Neuronal stem cell (in vitro differentiated cells): ENCODE data around the gene GSG1.

Experiments
- DNase-seq: peaks from one replicate; pipeline ENCODE4 v3.0.0-alpha.2; 2013; ENCODE audit warnings: low spot score
- H2AFZ ChIP-seq: one replicate; pipeline ENCODE4 v1.6.1; 2013; ENCODE audit warnings: mild to moderate bottlenecking, low read length, inconsistent platforms
- H2AK5ac ChIP-seq: 2 replicates; pipeline ENCODE4 v1.6.1; 2013; ENCODE audit warnings: low read depth, mild to moderate bottlenecking, inconsistent platforms, low read length, moderate library complexity, mixed read lengths
- H2BK120ac ChIP-seq: 2 replicates; pipeline ENCODE4 v1.6.1; 2013; ENCODE audit warnings: low read depth, mild to moderate bottlenecking, inconsistent platforms, low read length, moderate library complexity, mixed read lengths
- H2BK12ac ChIP-seq: one replicate; pipeline ENCODE4 v1.6.1; 2013; ENCODE audit warnings: low read length, inconsistent platforms
- H2BK15ac ChIP-seq: 2 replicates; pipeline ENCODE4 v1.6.1; 2013; ENCODE audit warnings: mild to moderate bottlenecking, low read length, inconsistent platforms, mixed read lengths
- H2BK5ac ChIP-seq: one replicate; pipeline ENCODE4 v1.6.1; 2013; ENCODE audit warnings: inconsistent platforms, mild to moderate bottlenecking, low read length, moderate library complexity
- H3K14ac ChIP-seq: one replicate; pipeline ENCODE4 v1.6.1; 2013; ENCODE audit warnings: low read length, inconsistent platforms
- H3K18ac ChIP-seq: 2 replicates; pipeline ENCODE4 v1.6.1; 2013; ENCODE audit warnings: low read length, inconsistent platforms
- H3K23ac ChIP-seq: 2 replicates; pipeline ENCODE4 v1.6.1; 2013; ENCODE audit warnings: low read depth, mild to moderate bottlenecking, mixed read lengths, low read length, inconsistent platforms; ENCODE audit not compliant: poor library complexity
- H3K27ac ChIP-seq: replicated peaks from 3 replicates; pipeline ENCODE4 v1.5.1; 2013; ENCODE audit warnings: low read length, inconsistent platforms
- H3K27me3 ChIP-seq, 3 experiments: 2 replicates each; pipeline ENCODE4 v1.6.1; 2013; ENCODE audit warnings: low read length in 3 of 3, mild to moderate bottlenecking in 2 of 3, inconsistent platforms in 1 of 3, low read depth in 1 of 3, mixed read lengths in 1 of 3, moderate library complexity in 1 of 3; ENCODE audit not compliant: control insufficient read depth in 3 of 3, insufficient read depth in 3 of 3
- H3K36me3 ChIP-seq, 2 donors: replicated peaks in 1 of 2; 2 replicates each; pipeline ENCODE4 v1.6.1; 2013; ENCODE audit warnings: low read length in 2 of 2; ENCODE audit not compliant: control insufficient read depth in 2 of 2, insufficient read depth in 2 of 2
- H3K4ac ChIP-seq: 2 replicates; pipeline ENCODE4 v1.6.1; 2013; ENCODE audit warnings: inconsistent platforms, mild to moderate bottlenecking, low read length, moderate library complexity
- H3K4me1 ChIP-seq, 2 donors: 1 replicate in 1 of 2; 2 replicates in 1 of 2; pipeline ENCODE4 v1.6.1; 2013; ENCODE audit warnings: low read length in 2 of 2, low read depth in 1 of 2; ENCODE audit not compliant: control insufficient read depth in 2 of 2, insufficient read depth in 1 of 2
- H3K4me2 ChIP-seq: one replicate; pipeline ENCODE4 v1.6.1; 2013; ENCODE audit warnings: mild to moderate bottlenecking, low read length, inconsistent platforms; ENCODE audit not compliant: insufficient read depth, poor library complexity, severe bottlenecking
- H3K4me3 ChIP-seq, 2 donors: 2 replicates each; pipeline ENCODE4 v1.5.1; 2013; ENCODE audit warnings: low read length in 2 of 2, mild to moderate bottlenecking in 2 of 2, inconsistent platforms in 1 of 2, moderate library complexity in 1 of 2
- H3K79me1 ChIP-seq: one replicate; pipeline ENCODE4 v1.6.1; 2013; ENCODE audit warnings: low read depth, mild to moderate bottlenecking, inconsistent platforms, low read length, moderate library complexity
- H3K9ac ChIP-seq: one replicate; pipeline ENCODE4 v1.6.1; 2013; ENCODE audit warnings: mild to moderate bottlenecking, low read depth, low read length, inconsistent platforms; ENCODE audit not compliant: poor library complexity
- H3K9me3 ChIP-seq, 2 donors: replicated peaks in 1 of 2; 2 replicates each; pipeline versions ENCODE3 to v1.6.1; 2013; ENCODE audit warnings: low read length in 2 of 2, mild to moderate bottlenecking in 2 of 2, inconsistent platforms in 1 of 2, low read depth in 1 of 2, mixed read lengths in 1 of 2, moderate library complexity in 1 of 2; ENCODE audit not compliant: control insufficient read depth in 2 of 2, insufficient read depth in 1 of 2
- H4K8ac ChIP-seq: one replicate; pipeline ENCODE4 v1.6.1; 2013; ENCODE audit warnings: low read depth, mild to moderate bottlenecking, inconsistent platforms, low read length, moderate library complexity
- H4K91ac ChIP-seq: one replicate; pipeline ENCODE4 v1.6.1; 2013; ENCODE audit warnings: low read length, low read depth, mild to moderate bottlenecking, inconsistent platforms; ENCODE audit not compliant: poor library complexity
- WGBS, 2 donors: extraction: QIAGEN DNeasy Blood & Tissue Kit; methylation state at CpG; one replicate each; pipeline ENCODE4 v1.1.7; 2013; ENCODE audit warnings: missing lambda C conversion rate in 2 of 2, mixed read lengths in 1 of 2; ENCODE audit not compliant: insufficient read length in 2 of 2, insufficient replicate concordance in 1 of 2; ENCODE audit errors: extremely low coverage in 2 of 2; 5-methylcytosine and 5-hydroxymethylcytosine counted together

The GSG1 gene

DNA sequence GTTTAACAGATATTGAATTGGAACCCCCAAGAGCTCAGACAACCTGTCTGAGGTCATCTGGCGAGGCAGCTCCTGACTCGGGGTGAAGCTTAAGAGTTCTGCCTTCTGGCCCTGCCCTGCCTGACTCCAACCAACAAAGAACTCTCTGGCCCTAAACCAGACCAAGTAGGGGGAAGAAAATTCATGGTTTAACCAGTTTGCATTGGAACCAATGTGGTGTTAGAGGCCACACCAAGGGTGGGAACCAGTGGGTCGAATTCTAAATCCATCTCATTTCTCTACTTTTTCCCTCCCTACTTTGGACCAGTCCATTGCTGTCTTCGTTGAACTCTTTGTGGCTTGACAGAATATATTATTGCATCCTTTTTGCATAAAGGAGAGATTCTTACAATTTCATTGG lies 30.4 kb upstream of the GSG1 start:
- H3K18ac ChIP-seq: no peak overlapping the region
- no peak overlapping the region for H2BK12ac ChIP-seq
- no peak overlapping the region for H2BK5ac ChIP-seq
- H3K27ac ChIP-seq: no peak overlapping the region
- H2AFZ ChIP-seq: no peak overlapping the region
- no peak overlapping the region for H3K23ac ChIP-seq
- no peak overlapping the region for H3K9ac ChIP-seq
- H3K9me3 ChIP-seq: no peaks in the 10 kb centered on the region
- WGBS, 2 donors: no CpG with 5 or more reads among the region's 4 CpGs
- H3K36me3 ChIP-seq: no peaks in the 10 kb centered on the region
- H2AK5ac ChIP-seq: no peak overlapping the region
- no peaks in the 10 kb centered on the region for H3K79me1 ChIP-seq
- no peak overlapping the region for H2BK15ac ChIP-seq
- H3K4ac ChIP-seq: no peak overlapping the region
- H4K8ac ChIP-seq: no peak overlapping the region
- DNase-seq: no peak
- no peak overlapping the region for H3K14ac ChIP-seq
- H3K4me1 ChIP-seq: peaks cover 11 to 12% of the 10 kb centered on the region in 2 donors
- H3K4me3 ChIP-seq: no peak overlapping the region
- H3K27me3 ChIP-seq: no peaks in the 10 kb centered on the region
- no peak overlapping the region for H3K4me2 ChIP-seq
- H2BK120ac ChIP-seq: no peak overlapping the region
- H4K91ac ChIP-seq: no peak overlapping the region

DNA sequence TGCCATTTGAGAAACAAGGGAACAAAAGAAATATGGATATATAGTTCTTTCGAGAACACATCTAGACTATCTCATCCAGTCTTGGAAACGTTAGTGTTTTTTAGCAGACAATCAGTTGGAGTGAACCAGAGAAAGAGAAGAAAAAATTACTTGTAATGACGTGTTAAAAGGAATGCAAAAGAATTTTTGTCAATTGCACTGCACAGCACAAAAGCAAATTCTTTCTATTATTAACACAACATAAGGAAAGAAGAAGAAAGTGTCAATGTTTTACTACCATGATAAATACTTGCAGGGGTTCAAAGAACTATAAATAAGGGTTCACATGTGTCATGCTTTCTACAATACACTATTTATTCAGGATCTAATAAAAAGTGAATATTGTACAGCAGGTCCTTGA lies 27.5 kb upstream of the GSG1 start:
- no peaks in the 10 kb centered on the region for H3K27me3 ChIP-seq

DNA sequence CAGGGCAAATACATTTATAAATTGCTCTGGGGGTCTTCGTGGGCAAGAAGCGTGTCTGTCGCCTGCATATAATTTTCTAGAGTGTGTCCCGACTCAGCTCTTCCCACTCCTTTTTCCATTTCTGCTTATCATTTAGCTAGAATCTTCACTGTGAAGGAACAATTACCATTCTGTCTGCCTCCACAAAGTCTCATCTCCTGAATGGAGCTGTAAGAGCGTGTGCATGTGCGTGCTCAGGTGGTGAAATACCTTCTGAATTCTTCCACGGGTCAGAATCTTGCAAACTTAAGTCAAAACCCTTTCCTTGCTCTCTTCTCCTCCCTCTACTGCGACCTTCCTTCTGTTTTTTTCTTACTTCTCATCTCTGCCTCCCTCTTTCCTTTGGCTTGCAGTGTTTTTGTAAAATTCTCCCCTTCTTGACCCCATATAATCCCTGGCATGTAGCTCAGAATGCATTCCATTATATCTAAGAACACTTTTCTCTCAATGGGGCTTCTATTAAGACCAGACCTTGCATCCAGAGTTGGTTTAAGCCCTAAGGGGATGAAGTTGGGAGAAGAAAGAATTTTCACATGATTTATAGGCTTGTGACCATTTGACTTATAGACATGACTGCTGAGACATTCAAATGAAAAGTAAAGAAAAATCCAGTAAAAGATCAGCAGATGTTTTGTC lies 25.0 kb upstream of the GSG1 start:
- no peak overlapping the region for H2AK5ac ChIP-seq
- no peaks in the 10 kb centered on the region for H3K27me3 ChIP-seq
- H2BK120ac ChIP-seq: no peak overlapping the region
- no peaks in the 10 kb centered on the region for H3K79me1 ChIP-seq
- H4K91ac ChIP-seq: no peak overlapping the region
- H3K4ac ChIP-seq: no peak overlapping the region
- no peak overlapping the region for H2BK5ac ChIP-seq
- H2BK15ac ChIP-seq: no peak overlapping the region
- H3K4me1 ChIP-seq: peaks cover 21 to 30% of the 10 kb centered on the region in 2 donors
- no peaks in the 10 kb centered on the region for H3K36me3 ChIP-seq
- no peak overlapping the region for H3K4me2 ChIP-seq
- no peak overlapping the region for H3K23ac ChIP-seq
- no peak overlapping the region for H2AFZ ChIP-seq
- H2BK12ac ChIP-seq: no peak overlapping the region
- no peak overlapping the region for H4K8ac ChIP-seq
- no peak overlapping the region for H3K4me3 ChIP-seq
- WGBS, 2 donors: no CpG with 5 or more reads among the region's 8 CpGs
- H3K14ac ChIP-seq: no peak overlapping the region
- no peaks in the 10 kb centered on the region for H3K9me3 ChIP-seq
- H3K18ac ChIP-seq: no peak overlapping the region
- no peak overlapping the region for H3K9ac ChIP-seq
- no peak overlapping the region for H3K27ac ChIP-seq
- no peak for DNase-seq

More for the DNA sequence above, 27.5 kb upstream of the GSG1 start:
- Histone ChIP-seq H2BK12ac (no peak overlapping the region), H3K27ac (no peak overlapping the region), H2BK15ac (no peak overlapping the region), H3K4me2 (no peak overlapping the region), H3K4me1 (peaks cover 17 to 18% of the 10 kb centered on the region in 2 donors), H3K4me3 (no peak overlapping the region), H3K79me1 (no peaks in the 10 kb centered on the region), H3K4ac (no peak overlapping the region), H3K14ac (no peak overlapping the region), H3K36me3 (no peaks in the 10 kb centered on the region), H2BK120ac (no peak overlapping the region), H2AK5ac (no peak overlapping the region), H4K91ac (no peak overlapping the region), H2AFZ (peak overlapping the region; percentile 20), H3K23ac (no peak overlapping the region), H3K18ac (no peak overlapping the region), H2BK5ac (no peak overlapping the region), H4K8ac (no peak overlapping the region), H3K9me3 (no peaks in the 10 kb centered on the region), H3K9ac (no peak overlapping the region)
- no peak for DNase-seq
- no CpG with 5 or more reads among the region's 3 CpGs for WGBS, 2 donors

DNA sequence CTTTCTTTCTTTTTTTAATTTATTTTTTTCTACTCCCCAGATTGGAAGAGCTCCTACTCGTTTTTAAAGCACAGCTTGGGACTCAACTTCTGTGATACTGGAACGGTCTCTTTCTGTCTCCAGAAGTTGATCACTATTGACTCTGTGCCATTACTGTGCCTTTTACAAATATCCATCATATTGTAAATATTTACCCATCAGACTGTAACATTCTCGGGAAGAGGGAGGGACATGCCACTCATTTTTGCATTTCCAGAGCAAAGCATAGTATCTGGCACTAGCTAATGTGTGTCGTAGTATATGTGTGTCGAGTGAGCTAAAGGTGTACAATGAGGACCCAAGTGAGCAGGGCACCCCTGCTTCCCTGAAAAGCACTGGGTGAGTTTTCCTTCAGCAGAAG lies 24.0 kb upstream of the GSG1 start:
- Histone ChIP-seq H3K27ac (no peak overlapping the region), H4K8ac (no peak overlapping the region), H2AFZ (no peak overlapping the region), H2BK12ac (no peak overlapping the region), H3K4me2 (no peak overlapping the region), H3K4ac (no peak overlapping the region), H3K9me3 (no peaks in the 10 kb centered on the region), H2BK15ac (no peak overlapping the region), H3K23ac (no peak overlapping the region), H3K4me1 (peaks cover 21 to 30% of the 10 kb centered on the region in 2 donors), H4K91ac (no peak overlapping the region), H3K27me3 (no peaks in the 10 kb centered on the region), H2BK120ac (no peak overlapping the region), H2AK5ac (no peak overlapping the region), H3K4me3 (no peak overlapping the region), H3K18ac (no peak overlapping the region), H3K9ac (no peak overlapping the region), H3K79me1 (no peaks in the 10 kb centered on the region), H2BK5ac (no peak overlapping the region), H3K14ac (no peak overlapping the region), H3K36me3 (no peaks in the 10 kb centered on the region)
- DNase-seq: no peak
- no CpG with 5 or more reads among the region's 5 CpGs for WGBS, 2 donors
